Natural killer cell (primary cell): ENCODE data around the gene KRT27. TPM values are rescaled to one million over a fixed set of nuclear protein-coding genes. Genes with fewer than 3 reads are reported as not detected.
"Not testable (repeated sequence)": the region's sequence is repeated elsewhere in the genome, so short reads cannot be mapped to it uniquely, and the experiment has no call there.

Source experiments
- ATAC-seq, 3 donors: fragments of 150-1000 bp in 2 of 3; fragments of 200-7000 bp in 1 of 3; cut with Tn5 transposase; 1 replicate in 1 of 3; 2 replicates in 2 of 3; pipeline ENCODE4 v1.10.0; 2021; ENCODE audit warnings: mild to moderate bottlenecking in 2 of 3, moderate library complexity in 2 of 3
- DNase-seq, 2 donors: peaks; one replicate each; pipeline versions ENCODE4 v3.0.0 to v3.0.0-alpha.2; 2013 to 2021; ENCODE audit warnings: mixed read lengths in 1 of 2
- H3K27ac ChIP-seq: one replicate; pipeline ENCODE4 v1.5.1; 2013; ENCODE audit warnings: mild to moderate bottlenecking, low read length
- H3K27me3 ChIP-seq: one replicate; pipeline ENCODE4 v1.6.1; 2013; ENCODE audit warnings: low read length; ENCODE audit not compliant: control insufficient read depth, insufficient read depth
- H3K36me3 ChIP-seq: one replicate; pipeline ENCODE4 v1.6.1; 2013; ENCODE audit warnings: low read length; ENCODE audit not compliant: control insufficient read depth, insufficient read depth
- H3K4me1 ChIP-seq: one replicate; pipeline ENCODE4 v1.6.1; 2013; ENCODE audit warnings: low read length; ENCODE audit not compliant: control insufficient read depth, insufficient read depth
- H3K4me3 ChIP-seq: one replicate; pipeline ENCODE4 v1.5.1; 2013; ENCODE audit warnings: low read length
- H3K9me3 ChIP-seq: one replicate; pipeline ENCODE4 v1.6.1; 2013; ENCODE audit warnings: low read length; ENCODE audit not compliant: control insufficient read depth, insufficient read depth
- H3K27ac Mint-ChIP-seq, 2 donors: one replicate each; pipeline ENCODE4 v1.8.0; 2022; ENCODE audit warnings: mild to moderate bottlenecking in 2 of 2, mixed read lengths in 2 of 2, moderate library complexity in 1 of 2
- H3K27me3 Mint-ChIP-seq, 2 donors: one replicate each; pipeline ENCODE4 v1.8.0; 2022; ENCODE audit warnings: low read depth in 2 of 2, mixed read lengths in 2 of 2
- H3K36me3 Mint-ChIP-seq: one replicate; pipeline ENCODE4 v1.8.0; 2022; ENCODE audit warnings: mixed read lengths
- H3K4me1 Mint-ChIP-seq, 2 donors: one replicate each; pipeline ENCODE4 v1.8.0; 2022; ENCODE audit warnings: mixed read lengths in 2 of 2
- H3K4me3 Mint-ChIP-seq: one replicate; pipeline ENCODE4 v1.8.0; 2022; ENCODE audit warnings: mild to moderate bottlenecking, moderate library complexity, mixed read lengths
- H3K9me3 Mint-ChIP-seq, 2 donors: one replicate each; pipeline ENCODE4 v1.8.0; 2022; ENCODE audit warnings: mixed read lengths in 2 of 2
- WGBS: methylation state at CpG from one replicate; pipeline ENCODE4 v1.1.7; 2013; ENCODE audit warnings: missing lambda C conversion rate; ENCODE audit not compliant: insufficient coverage; 5-methylcytosine and 5-hydroxymethylcytosine counted together
- intact Hi-C: fragments of 100-400 bp; cut with micrococcal nuclease; formaldehyde crosslinking; loops from one replicate; pipeline ENCODE4 v1.14.2; 2022
- total RNA-seq, 4 donors: library from RNA; stranded (reverse); fragments of 120-200 nt in 1 of 4; gene quantifications; one replicate each; pipeline versions ENCODE4 v1.2.3 to v1.2.4, GENCODE V29; 2013 to 2022
- TF ChIP-seq, protein P1 (sequence below): fragments of 200-600 bp; IDR thresholded peaks from one replicate; pipeline ENCODE4 v1.8.0; 2022; ENCODE audit warnings: antibody characterized with exemption

KRT27 gene
- total RNA-seq, 3 donors from 2014 or later (not counting 1 experiment from before 2014, with no cell fraction given) = not detected

DNA sequence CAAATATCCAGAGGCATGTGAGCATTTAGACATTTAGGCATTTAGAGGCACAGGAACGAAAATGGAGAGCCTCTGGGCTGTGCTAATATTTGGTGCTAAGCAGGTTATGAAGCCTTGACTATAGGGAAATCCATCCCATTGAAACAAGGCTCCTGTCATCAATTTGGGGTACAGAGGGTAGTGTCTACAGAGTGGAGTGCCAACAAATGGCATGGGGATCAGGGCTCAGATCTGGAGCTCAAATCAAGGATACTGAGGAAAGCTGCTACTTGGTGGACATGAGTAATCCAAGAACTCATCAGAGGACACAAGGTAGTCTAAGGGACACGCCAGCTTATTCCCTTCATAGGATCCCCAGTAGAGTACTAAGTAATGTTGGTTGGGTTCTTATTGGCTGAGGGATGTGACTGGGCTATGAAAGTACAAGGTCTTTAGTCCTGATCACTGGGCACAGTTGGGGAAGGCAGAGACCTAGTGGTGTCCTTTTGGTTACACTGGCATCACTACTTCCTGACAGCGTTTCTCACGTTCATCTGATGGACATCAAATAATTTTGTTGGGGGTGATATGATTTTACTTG lies 34.8 kb upstream of the KRT27 start:
- Histone ChIP-seq H3K27me3 (peaks cover 17% of the 10 kb centered on the region), H3K4me3 (no peak overlapping the region), H3K4me1 (peaks cover 3% of the 10 kb centered on the region), H3K36me3 (peaks cover 4% of the 10 kb centered on the region), H3K9me3 (no peaks in the 10 kb centered on the region), H3K27ac (no peak overlapping the region)
- ATAC-seq (no peak), DNase-seq (no peak)
- peaks cover 22 to 30% of the 10 kb centered on the region in 2 donors for H3K27me3 Mint-ChIP-seq
- intact Hi-C loops = no loop called here
- WGBS = 97% methylated on average over 4 of the region's 4 CpGs
- H3K27ac Mint-ChIP-seq = peak overlapping the region in 1 of 2 donors; percentile 94
- peaks cover 4 to 5% of the 10 kb centered on the region in 2 donors for H3K9me3 Mint-ChIP-seq
- TF ChIP-seq, protein P1, sequence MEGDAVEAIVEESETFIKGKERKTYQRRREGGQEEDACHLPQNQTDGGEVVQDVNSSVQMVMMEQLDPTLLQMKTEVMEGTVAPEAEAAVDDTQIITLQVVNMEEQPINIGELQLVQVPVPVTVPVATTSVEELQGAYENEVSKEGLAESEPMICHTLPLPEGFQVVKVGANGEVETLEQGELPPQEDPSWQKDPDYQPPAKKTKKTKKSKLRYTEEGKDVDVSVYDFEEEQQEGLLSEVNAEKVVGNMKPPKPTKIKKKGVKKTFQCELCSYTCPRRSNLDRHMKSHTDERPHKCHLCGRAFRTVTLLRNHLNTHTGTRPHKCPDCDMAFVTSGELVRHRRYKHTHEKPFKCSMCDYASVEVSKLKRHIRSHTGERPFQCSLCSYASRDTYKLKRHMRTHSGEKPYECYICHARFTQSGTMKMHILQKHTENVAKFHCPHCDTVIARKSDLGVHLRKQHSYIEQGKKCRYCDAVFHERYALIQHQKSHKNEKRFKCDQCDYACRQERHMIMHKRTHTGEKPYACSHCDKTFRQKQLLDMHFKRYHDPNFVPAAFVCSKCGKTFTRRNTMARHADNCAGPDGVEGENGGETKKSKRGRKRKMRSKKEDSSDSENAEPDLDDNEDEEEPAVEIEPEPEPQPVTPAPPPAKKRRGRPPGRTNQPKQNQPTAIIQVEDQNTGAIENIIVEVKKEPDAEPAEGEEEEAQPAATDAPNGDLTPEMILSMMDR = no peak
- H3K4me1 Mint-ChIP-seq = peaks cover 11 to 19% of the 10 kb centered on the region in 2 donors
- peaks cover 11% of the 10 kb centered on the region for H3K36me3 Mint-ChIP-seq
- H3K4me3 Mint-ChIP-seq = peak overlapping the region; percentile 98

DNA sequence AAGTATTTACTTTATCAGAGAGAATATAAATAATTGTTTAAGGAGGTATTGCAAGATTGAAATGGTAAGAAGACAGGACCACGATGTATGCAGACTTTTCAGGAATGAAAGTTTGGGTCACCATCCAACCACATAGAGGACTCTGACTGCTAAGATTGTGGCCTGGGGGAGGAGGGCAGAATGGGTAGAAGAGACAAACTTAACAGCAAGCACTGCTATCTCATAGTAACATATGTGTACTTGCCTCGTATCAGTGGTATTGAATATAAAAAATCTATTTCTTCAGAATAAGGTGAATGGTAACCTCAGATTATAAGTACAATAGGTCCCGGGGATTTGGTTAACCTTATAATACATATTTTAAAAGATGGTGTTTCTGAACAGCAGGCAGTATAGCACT lies 34.2 kb upstream of the KRT27 start:
- H3K27ac Mint-ChIP-seq = peak overlapping the region in 1 of 2 donors; percentile 94
- ATAC-seq = no peak
- peaks cover 4% of the 10 kb centered on the region for H3K36me3 ChIP-seq
- peaks cover 11 to 19% of the 10 kb centered on the region in 2 donors for H3K4me1 Mint-ChIP-seq
- no peak for DNase-seq
- peaks cover 4 to 5% of the 10 kb centered on the region in 2 donors for H3K9me3 Mint-ChIP-seq
- H3K36me3 Mint-ChIP-seq = peaks cover 11% of the 10 kb centered on the region
- peaks cover 3% of the 10 kb centered on the region for H3K4me1 ChIP-seq
- 100% methylated on average over 1 of the region's 3 CpGs for WGBS
- peaks cover 26 to 31% of the 10 kb centered on the region in 2 donors for H3K27me3 Mint-ChIP-seq
- H3K27ac ChIP-seq = no peak overlapping the region
- intact Hi-C loops = no loop called here
- H3K27me3 ChIP-seq = peaks cover 22% of the 10 kb centered on the region
- no peak overlapping the region for H3K4me3 ChIP-seq
- no peaks in the 10 kb centered on the region for H3K9me3 ChIP-seq
- TF ChIP-seq, protein P1 = no peak
- peak overlapping the region; percentile 98 for H3K4me3 Mint-ChIP-seq

DNA sequence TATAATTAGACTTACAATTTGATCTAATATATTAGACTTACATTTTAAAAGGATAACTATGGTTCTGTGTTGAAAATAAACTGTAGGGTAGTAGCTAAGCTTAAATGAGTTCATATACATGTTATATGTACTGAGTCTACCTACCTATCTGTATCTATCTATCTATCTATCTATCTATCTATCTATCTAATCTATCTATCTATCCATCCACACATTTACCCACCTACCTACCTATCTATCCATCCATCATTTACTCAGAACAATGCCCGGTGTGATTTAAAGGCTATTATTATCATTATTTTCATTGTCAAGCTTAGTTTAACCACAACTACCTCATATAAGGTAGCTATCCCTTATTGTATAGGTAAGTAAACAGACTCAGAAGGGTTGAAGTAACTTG lies 33.0 kb upstream of the KRT27 start:
- 100% methylated on average over 1 of the region's 1 CpG for WGBS

GRCh38 chr17:40814657-40815056 lies 32.3 kb upstream of the KRT27 start:
- H3K9me3 Mint-ChIP-seq, H3K36me3 ChIP-seq, H3K4me3 ChIP-seq, H3K4me3 Mint-ChIP-seq, ATAC-seq, H3K27ac Mint-ChIP-seq, H3K9me3 ChIP-seq, H3K27ac ChIP-seq, DNase-seq, intact Hi-C loops, H3K4me1 ChIP-seq: not testable (repeated sequence)
- H3K36me3 Mint-ChIP-seq = peaks cover 11% of the 10 kb centered on the region
- peaks cover 42 to 49% of the 10 kb centered on the region in 2 donors for H3K27me3 Mint-ChIP-seq
- H3K27me3 ChIP-seq = peaks cover 35% of the 10 kb centered on the region
- WGBS = 100% methylated on average over 2 of the region's 3 CpGs
- H3K4me1 Mint-ChIP-seq = peaks cover 11 to 15% of the 10 kb centered on the region in 2 donors

More for the DNA sequence above, 33.0 kb upstream of the KRT27 start:
- Histone ChIP-seq H3K27me3 (peaks cover 30% of the 10 kb centered on the region), H3K9me3 (no peaks in the 10 kb centered on the region), H3K4me3 (no peak overlapping the region), H3K27ac (no peak overlapping the region), H3K36me3 (peaks cover 4% of the 10 kb centered on the region), H3K4me1 (peaks cover 3% of the 10 kb centered on the region)
- no peak for ATAC-seq
- Mint-ChIP-seq H3K4me1 (peaks cover 11 to 19% of the 10 kb centered on the region in 2 donors), H3K27ac (no peak overlapping the region), H3K4me3 (no peak overlapping the region), H3K27me3 (peaks cover 35 to 42% of the 10 kb centered on the region in 2 donors), H3K36me3 (peaks cover 11% of the 10 kb centered on the region), H3K9me3 (peaks cover 4 to 5% of the 10 kb centered on the region in 2 donors)
- TF ChIP-seq, protein P1 = no peak
- intact Hi-C loops = no loop called here
- no peak for DNase-seq
